HepG2 (cell line): ENCODE results near the gene RNF222. TPM values are rescaled to one million over a fixed set of nuclear protein-coding genes. Genes with fewer than 3 reads are reported as not detected.

Source experiments
- CBFB ChIP-seq: sonication (generic); formaldehyde crosslinking; IDR thresholded peaks from 2 replicates; pipeline ENCODE4 v1.4.0; 2020; ENCODE audit warnings: missing genetic modification reagents
- GTF2F1 ChIP-seq: fragments of 150-350 bp; IDR thresholded peaks from 2 replicates; pipeline ENCODE4 v1.6.1; 2014; ENCODE audit warnings: low read length
- GTF3A ChIP-seq: sonication (generic); formaldehyde crosslinking; conservative IDR thresholded peaks from 2 replicates; pipeline ENCODE4 v1.4.0; 2020; ENCODE audit warnings: mild to moderate bottlenecking, missing genetic modification reagents
- HNRNPLL ChIP-seq: fragments of 200-400 bp; formaldehyde crosslinking; IDR thresholded peaks from 2 replicates; pipeline ENCODE4 v1.6.1; 2017; ENCODE audit warnings: mild to moderate bottlenecking, low read depth, low read length; ENCODE audit not compliant: poor library complexity, severe bottlenecking
- MYC ChIP-seq: sonication (generic); formaldehyde crosslinking; IDR thresholded peaks from 2 replicates; pipeline ENCODE4 v1.9.0; 2021; ENCODE audit warnings: missing genetic modification reagents, borderline replicate concordance
- POGZ ChIP-seq: sonication (generic); formaldehyde crosslinking; IDR thresholded peaks from 2 replicates; pipeline ENCODE4 v1.4.0; 2020; ENCODE audit warnings: mild to moderate bottlenecking, missing genetic modification reagents
- RAD21 ChIP-seq: fragments of 450-650 bp; formaldehyde crosslinking; IDR thresholded peaks from 2 replicates; pipeline ENCODE4 v1.5.0; 2020; ENCODE audit warnings: mild to moderate bottlenecking
- RNF2 ChIP-seq: fragments of 450-650 bp; conservative IDR thresholded peaks from 2 replicates; pipeline ENCODE4 v1.6.1; 2016; ENCODE audit warnings: low read depth
- SIN3A ChIP-seq: IDR thresholded peaks from 2 replicates; pipeline ENCODE4 v1.6.1; 2011; ENCODE audit warnings: low read depth, mild to moderate bottlenecking, control low read depth, low read length, borderline replicate concordance
- ZFX ChIP-seq: sonication (generic); formaldehyde crosslinking; IDR thresholded peaks from 2 replicates; pipeline ENCODE4 v1.4.0; 2020; ENCODE audit warnings: mild to moderate bottlenecking, low read depth, missing genetic modification reagents, moderate library complexity
- ZKSCAN8 ChIP-seq: IDR thresholded peaks from 2 replicates; pipeline ENCODE4 v1.6.1; 2016; ENCODE audit warnings: borderline replicate concordance, missing genetic modification reagents, missing compliant biosample characterization
- ZMAT3 ChIP-seq: sonication (generic); formaldehyde crosslinking; conservative IDR thresholded peaks from 2 replicates; pipeline ENCODE4 v1.7.0; 2021; ENCODE audit warnings: missing genetic modification reagents
- ZNF224 ChIP-seq: sonication (generic); formaldehyde crosslinking; IDR thresholded peaks from 2 replicates; pipeline ENCODE4 v1.5.0; 2020; ENCODE audit warnings: mild to moderate bottlenecking, missing genetic modification reagents
- ZNF747 ChIP-seq: sonication (generic); formaldehyde crosslinking; IDR thresholded peaks from 2 replicates; pipeline ENCODE4 v1.8.1; 2023; ENCODE audit warnings: missing genetic modification reagents, mild to moderate bottlenecking, borderline replicate concordance
- polyA plus RNA-seq, 8 experiments: library from polyadenylated mRNA; depleted of rRNA in 3 of 8; stranded (reverse) in 7 of 8; unstranded in 1 of 8; fragments of >200 nt; fragmentation: Illumina TruSeq in 4 of 8; extraction: Trizol in 4 of 8; gene quantifications; 2 replicates each; pipeline versions ENCODE4 v1.2.1 to v1.2.3, GENCODE V29; 2011 to 2016; ENCODE audit warnings: low read depth in 4 of 8, missing spikeins in 1 of 8, mixed read lengths in 1 of 8; ENCODE audit not compliant: insufficient read depth in 1 of 8
- total RNA-seq, 5 experiments: library from RNA; depleted of rRNA; stranded (reverse); fragments of >200 nt; fragmentation: Illumina TruSeq; extraction: Trizol; gene quantifications; 2 replicates each; pipeline ENCODE4 v1.2.3, GENCODE V29; 2016; ENCODE audit warnings: low read depth in 1 of 5
- TF ChIP-seq, protein P1 (sequence below): sonication (generic); formaldehyde crosslinking; IDR thresholded peaks from 2 replicates; pipeline ENCODE4 v1.4.0; 2020; ENCODE audit warnings: low read depth, mild to moderate bottlenecking, missing genetic modification reagents
- TF ChIP-seq, protein P2 (sequence below): sonication (generic); formaldehyde crosslinking; IDR thresholded peaks from 2 replicates; pipeline ENCODE4 v1.9.0; 2022; ENCODE audit warnings: low read depth, missing genetic modification reagents
- TF ChIP-seq, protein P3 (sequence below): IDR thresholded peaks from 2 replicates; pipeline ENCODE4 v1.4.0; 2020; ENCODE audit warnings: mild to moderate bottlenecking, missing genetic modification reagents
- TF ChIP-seq, protein P4 (sequence below): sonication (generic); formaldehyde crosslinking; IDR thresholded peaks from 2 replicates; pipeline ENCODE4 v1.4.0; 2020; ENCODE audit warnings: low read depth, missing genetic modification reagents

The RNF222 gene
- total and polyA plus RNA-seq, 2 of the 13 experiments (the other 11 are each of a cell fraction or from before 2014, with no cell fraction given) = not detected

DNA sequence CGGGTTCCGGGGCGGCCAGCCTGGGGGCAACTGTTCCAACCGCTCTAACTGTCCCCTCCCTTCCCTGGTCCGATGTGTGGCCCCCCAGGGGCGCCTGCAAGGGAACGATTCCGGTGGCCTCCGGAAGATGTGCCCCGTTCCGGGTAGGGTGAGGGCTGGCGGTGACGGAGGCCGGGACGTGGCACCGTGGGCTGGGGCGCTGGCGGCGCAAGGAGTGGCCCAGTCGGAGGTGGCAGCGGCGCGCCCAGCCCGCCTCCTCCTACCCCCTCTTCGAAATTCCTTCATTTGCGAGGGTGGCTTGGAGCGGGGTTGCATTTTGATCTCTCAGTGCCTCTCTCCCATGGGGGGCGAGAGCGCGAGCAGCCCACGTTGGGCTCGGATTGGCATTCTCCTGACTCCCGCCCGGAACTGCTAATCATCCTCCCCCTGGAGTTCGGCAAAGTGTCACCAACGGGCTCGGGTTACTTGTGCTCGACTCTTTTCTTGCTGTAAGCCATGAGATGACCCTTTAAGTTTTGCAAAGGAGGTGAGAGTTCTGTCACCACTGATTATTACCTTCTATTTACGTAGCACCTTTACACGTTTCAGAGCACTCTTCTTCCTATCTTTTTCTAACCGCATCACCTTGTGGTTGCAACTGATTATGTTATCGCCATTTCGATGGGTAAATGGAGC lies 38.7 kb upstream of the RNF222 start (continued):
- TF ChIP-seq, protein P1, sequence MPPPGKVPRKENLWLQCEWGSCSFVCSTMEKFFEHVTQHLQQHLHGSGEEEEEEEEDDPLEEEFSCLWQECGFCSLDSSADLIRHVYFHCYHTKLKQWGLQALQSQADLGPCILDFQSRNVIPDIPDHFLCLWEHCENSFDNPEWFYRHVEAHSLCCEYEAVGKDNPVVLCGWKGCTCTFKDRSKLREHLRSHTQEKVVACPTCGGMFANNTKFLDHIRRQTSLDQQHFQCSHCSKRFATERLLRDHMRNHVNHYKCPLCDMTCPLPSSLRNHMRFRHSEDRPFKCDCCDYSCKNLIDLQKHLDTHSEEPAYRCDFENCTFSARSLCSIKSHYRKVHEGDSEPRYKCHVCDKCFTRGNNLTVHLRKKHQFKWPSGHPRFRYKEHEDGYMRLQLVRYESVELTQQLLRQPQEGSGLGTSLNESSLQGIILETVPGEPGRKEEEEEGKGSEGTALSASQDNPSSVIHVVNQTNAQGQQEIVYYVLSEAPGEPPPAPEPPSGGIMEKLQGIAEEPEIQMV (CRISPR knock-in tag) = 0 out of 2 replicates have a peak, but pooled peaks have one; percentile 19
- TF ChIP-seq GTF3A (no peak), ZFX (CRISPR knock-in tag) (peak; percentile 70), GTF2F1 (0 out of 2 replicates have a peak, but pooled peaks have one; percentile 0), ZNF224 (peak; percentile 63; the same call in 1 of the 2 replicates), CBFB (CRISPR knock-in tag) (0 out of 2 replicates have a peak, but pooled peaks have one; percentile 1), RNF2 (no peak), ZMAT3 (0 out of 2 replicates have a peak, but pooled peaks have one; percentile 12), POGZ (CRISPR knock-in tag) (no peak), RAD21 (CRISPR knock-in tag) (0 out of 2 replicates have a peak, but pooled peaks have one; percentile 6), ZKSCAN8 (no peak), HNRNPLL (peak; percentile 95), ZNF747 (CRISPR knock-in tag) (0 out of 2 replicates have a peak, but pooled peaks have one; percentile 37), MYC (CRISPR knock-in tag) (peak; percentile 12; the same call in 1 of the 2 replicates), SIN3A (peak; percentile 56; the same call in 1 of the 2 replicates)
- TF ChIP-seq, protein P2, sequence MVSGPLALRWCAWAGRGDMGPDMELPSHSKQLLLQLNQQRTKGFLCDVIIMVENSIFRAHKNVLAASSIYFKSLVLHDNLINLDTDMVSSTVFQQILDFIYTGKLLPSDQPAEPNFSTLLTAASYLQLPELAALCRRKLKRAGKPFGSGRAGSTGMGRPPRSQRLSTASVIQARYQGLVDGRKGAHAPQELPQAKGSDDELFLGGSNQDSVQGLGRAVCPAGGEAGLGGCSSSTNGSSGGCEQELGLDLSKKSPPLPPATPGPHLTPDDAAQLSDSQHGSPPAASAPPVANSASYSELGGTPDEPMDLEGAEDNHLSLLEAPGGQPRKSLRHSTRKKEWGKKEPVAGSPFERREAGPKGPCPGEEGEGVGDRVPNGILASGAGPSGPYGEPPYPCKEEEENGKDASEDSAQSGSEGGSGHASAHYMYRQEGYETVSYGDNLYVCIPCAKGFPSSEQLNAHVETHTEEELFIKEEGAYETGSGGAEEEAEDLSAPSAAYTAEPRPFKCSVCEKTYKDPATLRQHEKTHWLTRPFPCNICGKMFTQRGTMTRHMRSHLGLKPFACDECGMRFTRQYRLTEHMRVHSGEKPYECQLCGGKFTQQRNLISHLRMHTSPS (CRISPR knock-in tag) = peak; percentile 66; the same call in 1 of the 2 replicates
- TF ChIP-seq, protein P3, sequence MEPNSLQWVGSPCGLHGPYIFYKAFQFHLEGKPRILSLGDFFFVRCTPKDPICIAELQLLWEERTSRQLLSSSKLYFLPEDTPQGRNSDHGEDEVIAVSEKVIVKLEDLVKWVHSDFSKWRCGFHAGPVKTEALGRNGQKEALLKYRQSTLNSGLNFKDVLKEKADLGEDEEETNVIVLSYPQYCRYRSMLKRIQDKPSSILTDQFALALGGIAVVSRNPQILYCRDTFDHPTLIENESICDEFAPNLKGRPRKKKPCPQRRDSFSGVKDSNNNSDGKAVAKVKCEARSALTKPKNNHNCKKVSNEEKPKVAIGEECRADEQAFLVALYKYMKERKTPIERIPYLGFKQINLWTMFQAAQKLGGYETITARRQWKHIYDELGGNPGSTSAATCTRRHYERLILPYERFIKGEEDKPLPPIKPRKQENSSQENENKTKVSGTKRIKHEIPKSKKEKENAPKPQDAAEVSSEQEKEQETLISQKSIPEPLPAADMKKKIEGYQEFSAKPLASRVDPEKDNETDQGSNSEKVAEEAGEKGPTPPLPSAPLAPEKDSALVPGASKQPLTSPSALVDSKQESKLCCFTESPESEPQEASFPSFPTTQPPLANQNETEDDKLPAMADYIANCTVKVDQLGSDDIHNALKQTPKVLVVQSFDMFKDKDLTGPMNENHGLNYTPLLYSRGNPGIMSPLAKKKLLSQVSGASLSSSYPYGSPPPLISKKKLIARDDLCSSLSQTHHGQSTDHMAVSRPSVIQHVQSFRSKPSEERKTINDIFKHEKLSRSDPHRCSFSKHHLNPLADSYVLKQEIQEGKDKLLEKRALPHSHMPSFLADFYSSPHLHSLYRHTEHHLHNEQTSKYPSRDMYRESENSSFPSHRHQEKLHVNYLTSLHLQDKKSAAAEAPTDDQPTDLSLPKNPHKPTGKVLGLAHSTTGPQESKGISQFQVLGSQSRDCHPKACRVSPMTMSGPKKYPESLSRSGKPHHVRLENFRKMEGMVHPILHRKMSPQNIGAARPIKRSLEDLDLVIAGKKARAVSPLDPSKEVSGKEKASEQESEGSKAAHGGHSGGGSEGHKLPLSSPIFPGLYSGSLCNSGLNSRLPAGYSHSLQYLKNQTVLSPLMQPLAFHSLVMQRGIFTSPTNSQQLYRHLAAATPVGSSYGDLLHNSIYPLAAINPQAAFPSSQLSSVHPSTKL = peak; percentile 6; the same call in 1 of the 2 replicates
- TF ChIP-seq, protein P4, sequence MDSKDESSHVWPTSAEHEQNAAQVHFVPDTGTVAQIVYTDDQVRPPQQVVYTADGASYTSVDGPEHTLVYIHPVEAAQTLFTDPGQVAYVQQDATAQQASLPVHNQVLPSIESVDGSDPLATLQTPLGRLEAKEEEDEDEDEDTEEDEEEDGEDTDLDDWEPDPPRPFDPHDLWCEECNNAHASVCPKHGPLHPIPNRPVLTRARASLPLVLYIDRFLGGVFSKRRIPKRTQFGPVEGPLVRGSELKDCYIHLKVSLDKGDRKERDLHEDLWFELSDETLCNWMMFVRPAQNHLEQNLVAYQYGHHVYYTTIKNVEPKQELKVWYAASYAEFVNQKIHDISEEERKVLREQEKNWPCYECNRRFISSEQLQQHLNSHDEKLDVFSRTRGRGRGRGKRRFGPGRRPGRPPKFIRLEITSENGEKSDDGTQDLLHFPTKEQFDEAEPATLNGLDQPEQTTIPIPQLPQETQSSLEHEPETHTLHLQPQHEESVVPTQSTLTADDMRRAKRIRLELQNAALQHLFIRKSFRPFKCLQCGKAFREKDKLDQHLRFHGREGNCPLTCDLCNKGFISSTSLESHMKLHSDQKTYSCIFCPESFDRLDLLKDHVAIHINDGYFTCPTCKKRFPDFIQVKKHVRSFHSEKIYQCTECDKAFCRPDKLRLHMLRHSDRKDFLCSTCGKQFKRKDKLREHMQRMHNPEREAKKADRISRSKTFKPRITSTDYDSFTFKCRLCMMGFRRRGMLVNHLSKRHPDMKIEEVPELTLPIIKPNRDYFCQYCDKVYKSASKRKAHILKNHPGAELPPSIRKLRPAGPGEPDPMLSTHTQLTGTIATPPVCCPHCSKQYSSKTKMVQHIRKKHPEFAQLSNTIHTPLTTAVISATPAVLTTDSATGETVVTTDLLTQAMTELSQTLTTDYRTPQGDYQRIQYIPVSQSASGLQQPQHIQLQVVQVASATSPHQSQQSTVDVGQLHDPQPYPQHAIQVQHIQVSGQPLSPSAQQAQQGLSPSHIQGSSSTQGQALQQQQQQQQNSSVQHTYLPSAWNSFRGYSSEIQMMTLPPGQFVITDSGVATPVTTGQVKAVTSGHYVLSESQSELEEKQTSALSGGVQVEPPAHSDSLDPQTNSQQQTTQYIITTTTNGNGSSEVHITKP (CRISPR knock-in tag) = 0 out of 2 replicates have a peak, but pooled peaks have one; percentile 4
